Fibroblast of upper back skin (primary cell): ENCODE data around the gene CARM1.
"Not testable (repeated sequence)": the region's sequence is repeated elsewhere in the genome, so short reads cannot be mapped to it uniquely, and the experiment has no call there.

ENCODE experiments used
- DNase-seq: peaks from one replicate; pipeline ENCODE4 v3.0.0-alpha.2; 2013

CARM1 gene

DNA sequence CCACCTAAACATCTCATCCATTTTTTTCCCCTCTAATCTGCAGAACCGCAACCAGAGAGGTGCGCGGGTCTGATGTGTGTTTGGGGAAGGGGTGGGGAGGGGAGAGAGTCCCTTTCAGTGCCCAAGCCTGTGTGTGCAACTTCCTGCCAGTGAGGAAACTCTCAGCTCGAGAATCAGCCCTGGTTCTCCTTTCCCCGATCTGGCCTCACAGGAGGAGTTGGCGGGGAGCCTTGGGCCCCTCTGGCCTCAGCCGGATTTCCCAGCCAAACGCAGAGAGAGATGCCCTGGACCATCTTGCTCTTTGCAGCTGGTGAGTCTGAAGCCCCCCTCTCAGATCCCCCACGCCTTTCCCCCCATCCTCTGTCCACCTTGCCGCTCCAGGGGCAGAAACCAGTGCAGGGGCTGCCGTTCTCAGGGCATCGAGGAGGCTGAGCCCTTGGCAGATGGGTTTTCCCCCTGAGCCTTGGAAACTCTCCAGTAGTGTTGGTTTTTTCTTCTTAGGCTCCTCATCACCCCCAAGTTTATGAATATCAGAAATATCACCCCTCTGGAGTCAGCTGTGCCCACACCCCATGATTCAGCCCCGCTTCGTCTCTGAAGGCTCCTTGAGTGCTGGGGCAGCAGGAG, 23.0 kb upstream of the CARM1 start, which contains the start of gene C19orf38:
C19orf38 (plus strand) TSS at position 186 of the 627 bp plus-strand sequence; CDS start at position 280, 94 bp downstream.
- DNase-seq, result no peak

DNA sequence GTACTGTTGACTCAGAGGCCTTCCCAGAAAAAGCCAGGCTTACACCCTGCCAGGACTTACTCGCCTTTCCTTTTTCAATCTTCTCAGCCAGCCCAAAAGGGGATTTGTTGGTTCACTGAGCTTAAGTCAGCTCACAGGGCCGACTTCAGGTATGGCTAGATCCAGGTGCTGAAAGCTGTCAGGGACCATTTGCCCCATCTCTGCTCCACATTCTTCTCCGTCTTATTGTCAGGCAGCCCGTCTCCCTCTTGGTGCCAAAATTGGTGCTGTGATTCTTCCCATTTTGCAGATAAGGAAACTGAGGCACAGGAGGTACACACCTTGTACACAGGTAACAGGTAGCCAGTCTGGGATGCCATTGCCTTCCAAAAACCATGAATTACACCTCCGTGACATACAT, 20.7 kb upstream of the CARM1 start:
- no peak for DNase-seq

DNA sequence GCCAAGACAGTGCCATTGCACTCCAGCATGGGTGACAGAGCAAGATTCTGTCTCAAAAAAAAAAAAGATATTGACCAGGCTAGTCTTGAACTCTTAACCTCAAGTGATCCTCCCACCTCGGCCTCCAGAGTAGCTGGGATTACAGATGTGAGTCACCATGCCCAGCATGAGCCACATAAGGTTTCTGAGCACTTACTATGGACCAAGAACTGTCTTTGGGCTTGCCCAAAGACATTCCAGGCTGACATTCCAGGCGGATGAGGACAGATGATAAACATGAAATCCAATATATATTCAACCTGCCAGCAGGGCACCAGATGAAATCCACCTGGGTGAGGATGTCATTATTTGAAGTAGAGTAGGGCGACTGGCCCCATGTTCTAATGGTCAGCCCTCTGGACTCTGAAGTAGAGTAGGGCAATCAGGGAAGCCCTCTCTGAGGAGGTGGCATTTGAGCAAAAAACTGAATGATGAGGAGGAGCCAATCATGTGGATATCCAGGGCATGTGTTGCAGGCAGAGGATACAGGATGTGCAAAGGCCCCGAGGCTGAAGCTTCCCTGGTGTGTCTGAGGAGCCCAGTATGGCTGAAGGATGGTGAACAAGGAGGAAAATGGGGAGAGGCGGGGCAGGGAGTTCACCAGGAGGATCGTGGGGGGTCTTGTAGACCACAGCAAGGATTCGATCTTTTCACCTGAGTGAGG, 19.1 kb upstream of the CARM1 start:
- DNase-seq, result peak; percentile 57

DNA sequence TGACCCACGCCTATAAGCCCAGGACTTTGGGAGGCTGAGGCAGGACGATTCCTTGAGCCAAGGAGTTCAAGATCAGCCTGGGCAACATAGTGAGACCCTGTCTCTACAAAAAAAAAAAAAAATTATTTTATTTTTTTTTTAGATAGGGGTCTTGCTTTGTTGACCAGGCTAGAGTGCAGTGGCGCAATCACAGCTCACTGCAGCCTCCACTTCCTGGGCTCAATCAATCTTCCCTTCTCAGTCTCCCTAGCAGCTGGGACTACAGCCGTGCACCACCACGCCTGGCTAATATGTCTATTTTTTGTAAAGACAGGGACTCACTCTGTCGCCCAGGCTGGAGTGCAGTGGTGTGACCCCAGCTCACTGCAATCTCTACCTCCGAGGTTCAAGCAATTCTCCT, 18.4 kb upstream of the CARM1 start:
- DNase-seq, result no peak

DNA sequence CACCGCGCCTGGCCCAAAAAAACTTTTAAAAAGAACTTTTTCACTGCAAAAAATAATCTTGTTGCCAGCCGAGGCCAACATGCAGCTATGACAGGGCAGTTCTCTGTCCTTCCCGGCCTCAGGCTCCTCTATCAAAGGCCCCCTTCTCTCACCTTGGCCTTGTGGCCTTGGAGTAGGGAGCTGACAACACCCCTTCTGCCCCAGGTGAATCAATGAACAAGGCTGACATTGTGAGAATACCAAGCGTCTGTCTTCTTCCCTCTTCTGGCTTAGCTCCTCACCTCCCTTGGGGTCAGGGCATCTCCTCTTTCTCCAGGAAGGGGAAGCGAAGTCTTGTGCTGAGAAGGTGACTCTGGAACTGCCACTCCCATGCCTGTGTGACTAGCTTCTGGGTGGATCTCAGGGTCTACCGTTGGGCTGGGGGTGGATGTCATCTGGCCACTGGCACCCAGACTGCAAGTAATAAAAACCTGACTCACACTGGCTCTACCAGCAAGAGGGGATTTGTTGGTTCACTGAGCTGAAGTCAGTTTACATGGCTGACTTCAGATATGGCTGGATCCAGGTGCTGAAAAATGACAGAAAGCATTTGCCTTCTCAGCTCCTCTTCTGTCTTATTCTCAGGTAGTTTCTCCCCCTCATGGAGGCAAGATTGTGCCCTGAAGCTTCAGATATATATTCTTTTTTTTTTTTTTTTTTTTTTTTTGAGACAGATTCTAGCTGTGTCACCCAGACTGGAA, 16.8 kb upstream of the CARM1 start:
- no peak for DNase-seq

DNA sequence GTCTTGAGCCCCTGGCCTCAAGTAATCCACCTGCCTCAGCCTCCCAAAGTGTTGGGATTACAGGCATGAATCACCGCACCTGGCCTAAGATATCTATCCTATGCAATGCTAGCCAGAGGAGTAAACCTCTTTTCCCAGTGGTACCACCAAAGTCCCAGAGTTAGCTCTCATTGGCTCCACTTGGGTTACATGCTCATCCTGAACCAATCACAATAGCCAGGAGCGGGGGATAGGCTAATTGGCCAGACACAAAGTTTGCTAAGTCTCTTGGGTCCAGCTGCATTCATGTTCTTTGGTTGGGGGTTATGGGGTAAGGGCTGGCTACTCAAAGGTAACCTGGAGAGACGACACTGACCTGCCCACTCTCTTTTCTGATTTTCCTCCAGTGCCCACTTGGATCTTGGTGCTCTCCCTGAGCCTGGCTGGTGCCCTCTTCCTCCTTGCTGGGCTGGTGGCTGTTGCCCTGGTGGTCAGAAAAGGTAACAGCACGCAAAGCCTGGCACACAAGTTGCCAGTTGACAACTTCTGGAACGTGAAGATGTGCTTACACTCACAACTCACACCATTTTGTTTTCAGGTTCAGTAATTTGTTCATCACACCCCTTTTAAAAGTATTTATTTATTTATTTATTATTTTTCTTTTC, 15.4 kb upstream of the CARM1 start:
- DNase-seq, result no peak

DNA sequence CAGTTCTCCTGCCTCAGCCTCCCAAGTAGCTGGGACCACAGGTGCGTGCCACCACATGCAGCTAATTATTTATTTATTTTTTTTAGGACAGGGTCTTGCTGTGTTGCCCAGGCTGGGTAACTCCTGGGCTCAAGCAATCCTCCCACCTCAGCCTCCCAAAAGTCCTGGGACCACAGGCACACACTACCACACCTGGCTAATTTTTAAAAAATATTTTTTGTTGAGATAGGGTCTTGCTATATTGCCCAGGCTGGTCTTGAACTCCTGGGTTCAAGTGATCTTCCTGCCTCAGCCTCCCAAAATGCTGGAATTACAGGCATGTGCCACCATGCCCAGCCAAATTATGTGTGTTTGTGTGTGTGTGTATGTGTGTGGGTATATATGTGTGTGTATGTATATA, 14.5 kb upstream of the CARM1 start:
- not testable (repeated sequence) for DNase-seq

DNA sequence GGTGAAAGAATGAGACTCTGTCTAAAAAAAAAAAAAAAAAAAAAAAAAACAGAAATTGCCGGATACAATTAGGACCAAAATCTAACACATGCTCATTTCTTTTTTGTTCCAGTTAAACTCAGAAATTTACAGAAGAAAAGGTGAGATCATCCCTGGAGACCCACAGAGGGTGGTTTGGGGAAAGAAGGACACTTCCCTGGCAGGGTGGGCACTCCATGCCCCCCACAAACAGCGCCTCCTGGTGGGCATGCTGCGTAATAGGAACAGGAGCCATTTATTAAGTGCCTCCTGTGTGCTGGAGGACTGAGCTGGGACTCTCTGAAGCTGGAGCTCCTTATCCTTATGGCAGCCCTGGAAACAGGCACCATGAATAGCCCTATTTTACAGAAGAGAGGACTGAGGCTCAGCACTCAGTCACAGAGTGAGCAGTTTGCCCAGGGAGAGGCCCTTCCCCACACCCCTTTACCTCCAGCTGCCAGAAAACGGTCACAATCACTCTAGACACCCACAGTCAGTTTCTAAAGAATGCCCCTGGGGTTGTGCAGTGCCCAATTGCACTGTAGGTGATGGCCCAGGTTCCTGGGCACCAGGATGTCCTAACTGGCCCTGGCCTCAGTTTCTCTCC, 13.0 kb upstream of the CARM1 start:
- no peak for DNase-seq

DNA sequence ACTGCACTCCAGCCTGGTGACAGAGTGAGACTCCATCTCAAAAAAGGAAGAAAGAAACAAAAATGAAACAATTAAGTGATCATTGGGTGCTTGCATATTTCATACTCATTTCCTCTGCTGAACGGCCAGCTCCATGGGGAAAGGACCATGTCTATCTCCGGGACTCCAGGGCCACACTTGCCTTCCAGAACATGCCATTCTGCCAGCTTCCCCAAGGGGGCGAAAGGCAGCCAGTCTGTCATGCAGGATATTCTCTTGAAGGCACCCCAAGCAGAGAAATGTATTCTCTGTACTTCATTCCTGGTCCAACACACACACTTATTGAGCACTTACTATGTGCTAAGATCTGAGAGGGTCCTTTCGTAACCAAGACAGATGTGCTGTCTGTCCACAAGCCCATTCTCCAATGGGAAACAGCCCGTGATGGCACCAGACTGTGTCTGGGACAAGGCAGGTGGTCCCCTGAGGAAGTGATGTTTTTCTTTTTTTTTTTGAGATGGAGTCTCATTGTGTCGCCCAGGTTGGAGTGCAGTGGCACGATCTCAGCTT, 10.2 kb upstream of the CARM1 start:
- no peak for DNase-seq

DNA sequence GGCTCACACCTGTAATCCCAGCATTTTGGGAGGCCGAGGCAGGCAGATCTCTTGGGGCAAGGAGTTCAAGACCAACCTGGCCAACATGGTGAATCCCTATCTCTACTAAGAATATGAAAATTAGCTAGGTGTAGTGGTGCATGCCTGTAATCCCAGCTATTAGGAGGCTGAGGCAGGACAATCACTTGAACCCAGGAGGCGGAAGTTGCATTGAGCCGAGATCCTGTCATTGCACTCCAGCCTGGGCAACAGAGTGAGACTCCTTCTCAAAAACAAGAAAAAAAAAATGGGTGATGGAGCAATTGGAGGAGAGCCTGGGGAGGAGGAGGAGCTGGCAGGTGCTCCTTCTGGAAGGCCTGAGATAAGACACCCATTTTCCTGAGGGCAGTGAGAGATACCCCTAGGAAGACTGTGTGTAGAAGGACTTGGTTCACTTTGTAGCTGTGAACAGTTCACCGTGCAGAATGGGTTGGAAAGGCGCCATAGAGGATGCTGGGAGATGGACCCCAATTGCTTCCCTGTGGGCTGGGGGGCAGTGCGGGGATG, 8.7 kb upstream of the CARM1 start:
- no peak for DNase-seq

DNA sequence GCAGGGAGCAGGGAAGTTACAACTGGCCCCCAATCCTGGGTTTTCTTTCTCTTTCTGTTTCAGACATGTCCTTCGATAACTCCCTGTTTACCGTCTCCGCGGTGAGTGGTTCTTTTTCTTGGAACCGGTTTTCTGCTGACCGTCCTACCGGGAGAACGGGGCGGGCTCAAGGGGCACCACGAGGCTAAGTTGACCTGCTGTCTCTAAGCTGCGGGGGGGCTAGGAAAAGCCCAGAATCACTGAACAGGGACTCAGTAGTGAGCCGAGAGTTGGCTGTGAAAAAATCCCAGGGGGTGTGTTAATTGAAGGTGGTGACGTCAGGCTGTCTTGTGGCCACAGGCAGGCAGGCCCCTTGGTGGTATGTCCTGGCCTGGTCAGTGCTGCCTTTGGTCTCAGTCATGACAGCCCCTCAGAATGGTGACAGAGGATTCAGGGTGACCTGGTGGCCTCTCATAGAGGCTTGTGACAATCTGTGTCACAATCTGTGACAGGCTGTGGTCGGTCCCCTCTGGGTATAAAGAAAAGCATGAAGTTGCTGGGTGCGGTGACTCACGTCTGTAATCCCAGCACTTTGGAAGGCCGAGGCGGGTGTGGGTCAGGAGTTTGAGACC, 8.1 kb upstream of the CARM1 start:
- no peak for DNase-seq

DNA sequence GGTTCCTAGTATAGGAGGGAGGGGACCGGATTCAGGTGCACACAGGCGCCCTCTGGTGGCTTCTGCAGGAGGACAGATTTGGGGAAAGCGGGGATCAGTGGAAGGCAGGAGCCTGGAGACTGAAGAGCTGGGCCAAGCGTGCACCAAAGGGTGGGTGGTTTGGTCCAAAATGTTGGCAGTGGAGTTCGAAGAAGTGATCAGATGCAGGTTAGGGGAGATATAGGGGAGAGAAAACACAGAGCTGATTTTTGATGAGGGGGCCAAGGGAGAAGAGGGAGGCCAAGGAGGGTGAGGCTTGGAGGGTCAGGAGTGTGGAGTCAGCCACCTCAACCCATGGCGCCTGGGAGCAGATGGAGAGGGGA, 6.8 kb upstream of the CARM1 start:
- peak; percentile 80 for DNase-seq

DNA sequence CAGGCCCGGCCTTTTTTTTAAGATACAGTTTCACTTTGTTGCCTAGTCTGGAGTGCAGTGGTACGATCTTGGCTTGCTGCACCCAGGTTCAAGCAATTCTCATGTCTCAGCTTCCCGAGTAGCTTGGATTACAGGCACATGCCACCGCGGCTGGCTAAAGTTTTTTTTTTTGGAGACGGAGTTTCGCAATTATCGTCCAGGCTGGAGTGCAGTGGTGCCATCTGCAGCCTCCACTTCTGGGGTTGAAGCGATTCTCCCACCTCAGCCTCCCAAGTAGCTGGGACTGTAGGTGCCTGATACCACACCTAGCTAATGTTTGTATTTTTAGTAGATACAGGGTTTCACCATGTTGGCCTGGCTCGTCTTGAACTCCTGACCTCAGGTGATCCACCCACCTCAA, 4.9 kb upstream of the CARM1 start:
- no peak for DNase-seq

DNA sequence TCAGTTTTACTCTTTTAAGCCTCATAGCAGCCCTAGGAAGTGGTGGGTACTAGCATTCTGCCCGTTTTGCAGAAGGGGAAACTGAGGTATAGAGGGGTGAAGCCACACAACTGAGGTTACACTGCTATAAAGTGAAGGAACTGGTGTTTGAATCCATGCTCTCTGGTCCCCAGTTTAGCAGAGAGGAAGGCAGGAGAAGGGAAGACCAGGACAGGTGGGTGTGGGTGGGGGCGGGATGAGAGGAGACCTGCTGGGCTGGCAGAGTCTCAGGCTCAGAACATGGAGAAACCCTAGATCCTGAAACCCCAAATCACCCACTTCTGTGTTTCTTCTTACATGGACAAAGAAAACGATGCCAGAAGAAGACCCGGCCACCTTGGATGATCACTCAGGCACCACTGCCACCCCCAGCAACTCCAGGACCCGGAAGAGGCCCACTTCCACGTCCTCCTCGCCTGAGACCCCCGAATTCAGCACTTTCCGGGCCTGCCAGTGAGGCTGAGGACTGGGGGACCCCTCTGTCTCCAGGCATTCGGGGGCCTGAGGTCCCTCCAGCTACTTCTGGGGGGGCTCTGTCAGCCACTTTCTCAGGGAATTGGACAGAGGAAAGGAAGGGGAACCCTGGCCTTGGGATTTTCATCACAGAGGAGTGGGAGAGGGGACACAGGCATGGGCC, 2.3 kb upstream of the CARM1 start:
- no peak for DNase-seq

DNA sequence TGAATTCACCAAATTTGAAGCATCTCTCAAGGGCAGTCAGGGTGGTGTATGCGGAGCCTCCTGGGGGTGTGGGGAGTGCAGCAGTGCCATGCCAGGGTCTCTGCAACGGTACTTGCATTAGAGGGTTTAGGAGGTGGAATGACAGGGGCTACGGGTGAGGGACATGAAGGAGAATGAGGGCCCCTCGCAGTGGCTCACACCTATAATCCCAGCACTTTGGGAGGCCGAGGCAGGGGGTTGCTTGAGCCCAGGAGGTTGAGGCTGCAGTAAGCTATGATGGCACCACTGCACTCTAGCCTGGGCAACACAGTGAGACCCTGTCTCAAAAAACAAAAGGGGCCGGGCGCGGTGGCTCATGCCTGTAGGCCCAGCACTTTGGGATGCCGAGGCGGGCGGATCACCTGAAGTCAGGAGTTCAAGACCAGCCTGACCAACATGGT, 1.5 kb upstream of the CARM1 start:
- not testable (repeated sequence) for DNase-seq

DNA sequence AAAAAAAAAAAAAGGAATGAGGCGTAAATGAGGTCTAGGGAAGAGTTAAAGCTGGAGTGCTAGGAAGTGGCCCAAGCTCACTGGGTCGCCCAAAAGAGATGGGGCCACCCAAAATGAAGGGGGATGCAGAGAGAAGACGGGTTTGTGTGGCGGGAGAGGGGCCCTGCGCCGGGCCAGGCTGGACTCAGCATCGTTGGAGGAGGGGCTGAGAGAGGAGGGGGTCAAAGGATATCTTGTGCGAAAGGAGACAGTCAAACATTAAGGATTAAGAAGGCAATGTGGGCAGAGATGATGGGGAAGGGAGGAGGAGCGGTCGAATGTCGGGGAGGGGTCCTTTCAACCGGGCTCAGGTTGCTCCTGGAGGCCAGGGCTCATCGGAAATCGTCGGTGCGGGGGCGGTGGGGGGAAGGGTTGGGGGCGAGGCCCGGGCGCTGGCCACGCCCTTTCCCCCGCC, 825 bp upstream of the CARM1 start:
- DNase-seq, result no peak

DNA sequence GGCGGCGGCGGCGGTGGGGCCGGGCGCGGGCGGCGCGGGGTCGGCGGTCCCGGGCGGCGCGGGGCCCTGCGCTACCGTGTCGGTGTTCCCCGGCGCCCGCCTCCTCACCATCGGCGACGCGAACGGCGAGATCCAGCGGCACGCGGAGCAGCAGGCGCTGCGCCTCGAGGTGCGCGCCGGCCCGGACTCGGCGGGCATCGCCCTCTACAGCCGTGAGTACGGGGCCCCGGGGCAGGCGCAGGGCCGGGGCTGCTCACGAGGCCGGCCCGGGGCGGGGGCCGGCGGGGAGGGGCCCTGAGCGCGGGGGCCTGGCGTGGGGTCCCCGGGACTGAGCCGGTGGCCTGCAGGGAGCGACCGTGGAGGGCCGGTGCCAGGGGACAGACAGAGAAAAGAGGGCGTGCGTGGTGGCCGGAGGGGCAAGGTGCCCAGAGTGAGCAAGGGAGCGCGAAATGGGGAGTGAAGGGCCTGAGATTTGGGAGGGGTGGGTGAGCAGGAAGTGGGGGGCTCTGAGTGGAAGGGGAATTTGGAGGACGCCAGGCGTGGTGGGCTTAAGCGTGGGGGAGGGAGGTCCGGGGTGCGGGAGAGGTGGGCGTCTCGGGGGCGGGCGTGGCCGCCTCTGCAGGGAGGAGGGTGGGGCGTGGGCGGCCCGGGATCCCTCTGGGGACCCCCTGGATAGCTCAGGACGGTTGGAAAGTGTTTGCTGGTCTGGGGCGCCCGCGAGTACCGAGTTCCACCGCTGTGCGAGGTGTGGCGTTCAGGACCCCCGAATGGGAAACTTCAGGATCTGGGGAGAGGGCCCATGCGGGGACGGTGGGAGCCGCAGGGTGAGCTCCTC, 575 bp downstream of the CARM1 start:
- no peak for DNase-seq

DNA sequence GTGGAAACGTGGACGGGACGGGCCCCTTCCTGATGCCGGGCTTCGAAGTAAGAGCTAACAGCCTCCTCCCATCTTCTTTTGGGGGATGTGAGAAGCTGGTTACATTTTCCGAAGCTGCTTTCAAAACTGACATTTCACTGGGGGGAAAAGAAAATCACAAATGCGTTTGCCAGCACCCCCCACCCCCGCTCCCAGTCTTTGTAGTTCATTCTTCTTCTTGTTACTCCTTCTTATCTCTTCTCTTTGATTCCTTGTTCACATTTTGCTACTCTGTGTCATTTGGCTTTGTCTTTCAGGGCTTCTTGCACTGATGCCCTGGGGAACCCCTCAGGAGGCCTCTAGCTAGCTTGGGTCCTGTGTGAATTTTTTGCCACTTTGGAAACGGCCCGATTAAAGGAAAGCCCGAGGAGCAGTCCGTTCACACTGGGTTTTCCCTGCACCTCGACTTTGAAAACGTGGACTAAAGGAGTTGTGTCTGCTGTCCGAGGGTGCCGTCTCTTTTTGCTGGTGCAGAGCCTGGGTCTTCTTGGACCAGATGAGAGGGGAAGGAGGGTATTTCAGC, 1.3 kb downstream of the CARM1 start:
- DNase-seq, result no peak

DNA sequence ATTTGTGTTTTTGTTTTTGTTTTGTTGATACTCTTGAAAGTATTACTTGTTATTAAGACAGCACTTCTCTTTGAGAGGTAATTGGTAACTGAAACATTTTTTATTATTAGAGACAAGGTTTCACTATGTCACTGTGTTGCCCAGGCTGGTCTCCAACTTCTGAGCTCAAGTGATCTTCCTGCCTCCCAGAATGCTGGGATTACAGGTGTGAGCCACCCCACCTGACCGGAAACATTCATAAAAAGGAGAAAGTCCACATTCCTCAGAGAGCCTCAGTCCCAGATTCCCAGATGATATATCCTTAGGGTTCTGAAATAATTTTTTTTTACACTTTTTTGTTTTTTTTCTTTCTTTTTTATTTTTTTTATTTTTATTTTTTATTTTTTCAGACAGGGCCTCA, 2.7 kb downstream of the CARM1 start:
- no peak for DNase-seq
